Suprapubic skin (tissue), 3 donors: ENCODE results near the gene TAS2R43.

Experiments used
- POLR2AphosphoS5 ChIP-seq, 3 donors: sonication (generic); formaldehyde crosslinking; IDR thresholded peaks; one replicate each; pipeline ENCODE4 v1.6.1; 2017; ENCODE audit warnings: antibody characterized with exemption in 3 of 3
- TF ChIP-seq, protein P1 (sequence below), 2 donors: fragments of 200-600 bp in 1 of 2; fragments of 450-650 bp in 1 of 2; sonication (generic) in 1 of 2; IDR thresholded peaks; one replicate each; pipeline ENCODE4 v1.5.1; 2016 to 2019; ENCODE audit warnings: antibody characterized with exemption in 2 of 2, mild to moderate bottlenecking in 1 of 2, moderate library complexity in 1 of 2

GRCh38 chr12:11055306-11055705 is 36.8 kb downstream of the TAS2R43 start:
- TF ChIP-seq, protein P1, sequence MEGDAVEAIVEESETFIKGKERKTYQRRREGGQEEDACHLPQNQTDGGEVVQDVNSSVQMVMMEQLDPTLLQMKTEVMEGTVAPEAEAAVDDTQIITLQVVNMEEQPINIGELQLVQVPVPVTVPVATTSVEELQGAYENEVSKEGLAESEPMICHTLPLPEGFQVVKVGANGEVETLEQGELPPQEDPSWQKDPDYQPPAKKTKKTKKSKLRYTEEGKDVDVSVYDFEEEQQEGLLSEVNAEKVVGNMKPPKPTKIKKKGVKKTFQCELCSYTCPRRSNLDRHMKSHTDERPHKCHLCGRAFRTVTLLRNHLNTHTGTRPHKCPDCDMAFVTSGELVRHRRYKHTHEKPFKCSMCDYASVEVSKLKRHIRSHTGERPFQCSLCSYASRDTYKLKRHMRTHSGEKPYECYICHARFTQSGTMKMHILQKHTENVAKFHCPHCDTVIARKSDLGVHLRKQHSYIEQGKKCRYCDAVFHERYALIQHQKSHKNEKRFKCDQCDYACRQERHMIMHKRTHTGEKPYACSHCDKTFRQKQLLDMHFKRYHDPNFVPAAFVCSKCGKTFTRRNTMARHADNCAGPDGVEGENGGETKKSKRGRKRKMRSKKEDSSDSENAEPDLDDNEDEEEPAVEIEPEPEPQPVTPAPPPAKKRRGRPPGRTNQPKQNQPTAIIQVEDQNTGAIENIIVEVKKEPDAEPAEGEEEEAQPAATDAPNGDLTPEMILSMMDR (IDR thresholded peaks at IDR 0.05) = no peak
- no peak for TF ChIP-seq POLR2AphosphoS5 (IDR thresholded peaks at IDR 0.05)
